Measurements from ENCODE around the gene ZNF611.

GRCh38 chr19:52659013-52659412 lies 75.8 kb downstream of the ZNF611 start:
- TF ChIP-seq YY1 (IDR thresholded peaks at IDR 0.05; ENCODE audit: low read depth), result no peak
- TF ChIP-seq TAF1 (IDR thresholded peaks at IDR 0.05; ENCODE audit: low read depth), result no peak
- TF ChIP-seq NFIC (IDR thresholded peaks at IDR 0.05), result no peak
- no peak for TF ChIP-seq EP300 (IDR thresholded peaks at IDR 0.05; ENCODE audit: borderline replicate concordance)
- TF ChIP-seq CEBPB (IDR thresholded peaks at IDR 0.05), result no peak
- TF ChIP-seq, protein P1, sequence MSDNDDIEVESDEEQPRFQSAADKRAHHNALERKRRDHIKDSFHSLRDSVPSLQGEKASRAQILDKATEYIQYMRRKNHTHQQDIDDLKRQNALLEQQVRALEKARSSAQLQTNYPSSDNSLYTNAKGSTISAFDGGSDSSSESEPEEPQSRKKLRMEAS (IDR thresholded peaks at IDR 0.05), result no peak
- no peak for TF ChIP-seq REST (IDR thresholded peaks at IDR 0.05; ENCODE audit: low read depth)

Measured in Ishikawa (cell line).